GM12878 (cell line): ENCODE measurements around the gene KLHDC9. TPM values are rescaled to one million over a fixed set of nuclear protein-coding genes. Genes with fewer than 3 reads are reported as not detected.

Experiments
- ATAC-seq: fragments of 200-7000 bp; cut with Tn5 transposase; 3 replicates; pipeline ENCODE4 v1.9.1; 2020; ENCODE audit warnings: mild to moderate bottlenecking, moderate library complexity
- BruUV-seq: library from RNA; stranded (reverse); fragments of 400-500 nt; replicated peaks from 2 replicates; lab custom pipeline; 2021; lab: Mats Ljungman, UMichigan
- CTCF ChIA-PET: fragments of 300-600 bp; sonication (Branson Sonifier 250); formaldehyde crosslinking; extraction: SDS; loops from one replicate; lab custom pipeline; 2021; ENCODE audit warnings: inconsistent platforms; lab: Yijun Ruan, JAX
- POLR2A ChIA-PET: fragments of 350-600 bp; formaldehyde crosslinking; extraction: SDS; loops from one replicate; lab custom pipeline; 2021; ENCODE audit warnings: inconsistent platforms; lab: Charles Lee
- RAD21 ChIA-PET: fragments of 300-600 bp; sonication (Branson Sonifier 250); formaldehyde crosslinking; loops from one replicate; lab custom pipeline; 2023; ENCODE audit warnings: antibody characterized with exemption; ENCODE audit not compliant: unreplicated experiment; lab: Charles Lee
- SMC1A ChIA-PET: fragments of 300-600 bp; sonication (Branson Sonifier 250); formaldehyde crosslinking; loops from one replicate; lab custom pipeline; 2023; ENCODE audit not compliant: unreplicated experiment, uncharacterized antibody; lab: Charles Lee
- DNase-seq: peaks from one replicate; pipeline ENCODE4 v3.0.0-alpha.2; 2011; ENCODE audit warnings: low read depth, low spot score
- FAIRE-seq: peaks from 3 replicates; lab custom pipeline; 2011; peaks lifted over from hg19 to GRCh38; lab: Jason Lieb, UNC
- H2AFZ ChIP-seq: 2 replicates; pipeline ENCODE4 v1.6.0; 2011; ENCODE audit warnings: low read depth, low read length, control low read depth; ENCODE audit not compliant: control insufficient read depth
- H3K27ac ChIP-seq: 2 replicates; pipeline ENCODE4 v1.5.1; 2011; ENCODE audit warnings: control low read depth; ENCODE audit not compliant: control insufficient read depth, insufficient read depth
- H3K27me3 ChIP-seq, 2 experiments: replicated peaks in 1 of 2; 2 replicates each; pipeline versions ENCODE4 v1.6.0 to v1.6.1; 2011; ENCODE audit warnings: low read length in 1 of 2; ENCODE audit not compliant: control insufficient read depth in 2 of 2, insufficient read depth in 2 of 2
- H3K36me3 ChIP-seq, 2 experiments: 2 replicates each; pipeline ENCODE4 v1.5.1; 2011; ENCODE audit warnings: low read length in 1 of 2; ENCODE audit not compliant: control insufficient read depth in 2 of 2, insufficient read depth in 2 of 2
- H3K4me1 ChIP-seq: 2 replicates; pipeline ENCODE4 v1.6.1; 2011; ENCODE audit warnings: mild to moderate bottlenecking, low read length, moderate library complexity, mixed read lengths; ENCODE audit not compliant: control insufficient read depth, insufficient read depth
- H3K4me2 ChIP-seq: 2 replicates; pipeline ENCODE4 v1.6.0; 2011; ENCODE audit warnings: control low read depth; ENCODE audit not compliant: control insufficient read depth, insufficient read depth
- H3K4me3 ChIP-seq: fragments of 200-600 bp; sonication (generic); 2 replicates; pipeline ENCODE4 v1.5.1; 2016
- H3K79me2 ChIP-seq: 2 replicates; pipeline ENCODE4 v1.6.0; 2011; ENCODE audit warnings: low read length; ENCODE audit not compliant: control insufficient read depth, insufficient read depth
- H3K9ac ChIP-seq: 2 replicates; pipeline ENCODE4 v1.8.0; 2011; ENCODE audit warnings: low read length, control low read depth, mixed read lengths; ENCODE audit not compliant: control insufficient read depth, insufficient read depth
- H3K9me3 ChIP-seq: replicated peaks from 3 replicates; pipeline ENCODE4 v1.5.1; 2011; ENCODE audit warnings: mild to moderate bottlenecking, low read length; ENCODE audit not compliant: control insufficient read depth, insufficient read depth
- H4K20me1 ChIP-seq: 2 replicates; pipeline ENCODE4 v1.6.0; 2011; ENCODE audit not compliant: control insufficient read depth, insufficient read depth
- ATF2 ChIP-seq: IDR thresholded peaks from 2 replicates; pipeline ENCODE4 v1.6.1; 2012; ENCODE audit warnings: low read length, inconsistent platforms
- E2F4 ChIP-seq: IDR thresholded peaks from 2 replicates; pipeline ENCODE4 v1.6.1; 2012; ENCODE audit warnings: low read depth, low read length, improper control_type of control experiment
- E2F8 ChIP-seq: fragments of 450-650 bp; IDR thresholded peaks from 2 replicates; pipeline ENCODE4 v1.6.1; 2018; ENCODE audit warnings: mild to moderate bottlenecking, low read depth, moderate library complexity; ENCODE audit not compliant: partially characterized antibody
- ELK1 ChIP-seq: IDR thresholded peaks from 2 replicates; pipeline ENCODE4 v1.6.1; 2012; ENCODE audit warnings: low read depth, low read length, improper control_type of control experiment
- ESRRA ChIP-seq: IDR thresholded peaks from 2 replicates; pipeline ENCODE4 v1.6.1; 2012; ENCODE audit warnings: mild to moderate bottlenecking, low read length, improper control_type of control experiment
- IRF3 ChIP-seq: fragments of 450-650 bp; IDR thresholded peaks from 2 replicates; pipeline ENCODE4 v1.6.1; 2014; ENCODE audit warnings: mild to moderate bottlenecking
- KLF5 ChIP-seq: fragments of 450-650 bp; IDR thresholded peaks from 2 replicates; pipeline ENCODE4 v1.6.1; 2014; ENCODE audit warnings: mild to moderate bottlenecking; ENCODE audit not compliant: partially characterized antibody
- MTA2 ChIP-seq: fragments of 450-650 bp; IDR thresholded peaks from 2 replicates; pipeline ENCODE4 v1.6.1; 2016; ENCODE audit warnings: low read depth, mild to moderate bottlenecking, moderate library complexity
- POLR2AphosphoS5 ChIP-seq: IDR thresholded peaks from 2 replicates; pipeline ENCODE4 v1.6.1; 2011; ENCODE audit warnings: mild to moderate bottlenecking, low read length, inconsistent platforms
- RBBP5 ChIP-seq: fragments of 200-600 bp; sonication (generic); conservative IDR thresholded peaks from 2 replicates; pipeline ENCODE4 v1.6.1; 2016
- TARDBP ChIP-seq: IDR thresholded peaks from 2 replicates; pipeline ENCODE4 v1.6.1; 2016; ENCODE audit warnings: borderline replicate concordance
- ZBTB4 ChIP-seq: fragments of 450-650 bp; formaldehyde crosslinking; IDR thresholded peaks from 2 replicates; pipeline ENCODE4 v1.4.0; 2022; ENCODE audit warnings: mild to moderate bottlenecking, moderate library complexity
- WGBS: methylation state at CpG from one replicate; pipeline ENCODE4 v1.1.6; 2016; ENCODE audit warnings: low lambda C conversion rate; ENCODE audit not compliant: insufficient replicate concordance, insufficient coverage; ENCODE audit errors: missing lambda C conversion rate; 5-methylcytosine and 5-hydroxymethylcytosine counted together
- in situ Hi-C: fragments of 300-500 bp; cut with MboI; formaldehyde crosslinking; loops from 9 replicates; pipeline ENCODE4 v1.14.3; 2018; ENCODE audit warnings: mixed read lengths
- intact Hi-C: fragments of 100-400 bp; cut with micrococcal nuclease; formaldehyde crosslinking; loops from one replicate; pipeline ENCODE4 v1.14.2; 2022; ENCODE audit not compliant: unreplicated experiment
- polyA plus RNA-seq, 11 experiments: library from polyadenylated mRNA; depleted of rRNA in 4 of 11; unstranded in 6 of 11; stranded (reverse) in 5 of 11; fragments of >200 nt; fragmentation: Nextera tagmentation in 4 of 11; fragmentation: Illumina TruSeq in 1 of 11; extraction: Ambion mirVana in 4 of 11; extraction: Trizol in 1 of 11; gene quantifications; 1 replicate in 1 of 11; 2 replicates in 10 of 11; pipeline versions ENCODE4 v1.2.1 to v1.2.3, GENCODE V29; 2011 to 2016; ENCODE audit warnings: inconsistent platforms in 2 of 11, missing spikeins in 2 of 11, low read depth in 1 of 11
- total RNA-seq, 4 experiments: library from RNA; depleted of rRNA in 3 of 4; stranded (reverse); fragments of >200 nt in 3 of 4; fragmentation: Illumina TruSeq in 1 of 4; extraction: Trizol in 1 of 4; gene quantifications; 2 replicates each; pipeline versions ENCODE4 v1.2.1 to v1.2.3, GENCODE V29; 2013 to 2021

KLHDC9 gene
- total and polyA plus RNA-seq, 10 of the 15 experiments (the other 5 are each of a cell fraction or from before 2014, with no cell fraction given): 0.66 to 4.9 (median 2.6) TPM

GRCh38 chr1:161096015-161096414 lies 2.1 kb upstream of the KLHDC9 start:
- Histone ChIP-seq H3K4me2 (peak overlapping the region; percentile 61), H3K27ac (peak overlapping the region; percentile 65), H4K20me1 (no peaks in the 10 kb centered on the region), H3K27me3 (no peaks in the 10 kb centered on the region), H3K9me3 (no peaks in the 10 kb centered on the region), H3K4me3 (peak overlapping the region; percentile 21; the same call in 1 of the 2 replicates), H3K36me3 (peaks cover 0 to 8% of the 10 kb centered on the region in 2 experiments; a peak in 3 of 4 replicates), H3K9ac (peak overlapping the region; percentile 36; the same call in 1 of the 2 replicates), H2AFZ (no peak overlapping the region), H3K79me2 (no peaks in the 10 kb centered on the region), H3K4me1 (peaks cover 39% of the 10 kb centered on the region)
- ChIA-PET RAD21 (interaction anchor here (1.1 to 6.7 kb wide), 10 partner anchors 25 to 320 kb away, joined by 3 to 90 read pairs (median 7); partner anchors contain the start of genes ARHGAP30, F11R, TSTD1 and USF1), POLR2A (interaction anchor here (0.5 to 5.6 kb wide), 8 partner anchors 9 to 110 kb away, joined by 3 to 66 read pairs (median 5); partner anchors contain the start of genes ARHGAP30, NIT1, PFDN2 and TSTD1), SMC1A (interaction anchor here (0.7 to 7.0 kb wide), 23 partner anchors 9 to 320 kb away, joined by 3 to 110 read pairs (median 5); partner anchors contain the start of genes ARHGAP30, DEDD, F11R and ITLN2), CTCF (interaction anchor here (0.6 to 7.6 kb wide), 17 partner anchors 10 to 314 kb away, joined by 3 to 181 read pairs (median 6); partner anchors contain the start of genes ARHGAP30, DEDD, F11R and ITLN2)
- 0% methylated on average over 2 of the region's 2 CpGs for WGBS
- peak; percentile 72 for ATAC-seq
- BruUV-seq: no TSS peak
- peak; percentile 35 for FAIRE-seq
- peak; percentile 66 for DNase-seq
- intact Hi-C loops: loop anchor here (1.0 kb wide), 2 partner anchors 26 to 55 kb away; no protein-coding TSS in a partner anchor
- in situ Hi-C loops: no loop called here
- TF ChIP-seq TARDBP: no peak
- no peak for TF ChIP-seq E2F8
- no peak for TF ChIP-seq KLF5
- no peak for TF ChIP-seq ATF2
- no peak for TF ChIP-seq RBBP5
- peak; percentile 99 for TF ChIP-seq ESRRA
- TF ChIP-seq E2F4: no peak
- TF ChIP-seq ZBTB4 (CRISPR knock-in tag): no peak
- no peak for TF ChIP-seq POLR2AphosphoS5
- no peak for TF ChIP-seq IRF3
- no peak for TF ChIP-seq ELK1
- TF ChIP-seq MTA2: peak; percentile 85
